HL-60 (cell line): ENCODE measurements around the gene PRKACG.
"Not testable (repeated sequence)": the region's sequence is repeated elsewhere in the genome, so short reads cannot be mapped to it uniquely, and the experiment has no call there.

ENCODE experiments used
- DNase-seq, 2 experiments: peaks; one replicate each; pipeline ENCODE4 v3.0.0-alpha.2; 2010 to 2020; ENCODE audit warnings: low read depth in 1 of 2, low spot score in 1 of 2
- H3K27ac ChIP-seq: fragments of 250-450 bp; sonication (Bioruptor Pico); replicated peaks from 2 replicates; pipeline ENCODE4 v1.5.1; 2020; ENCODE audit warnings: mild to moderate bottlenecking, moderate library complexity
- H3K27me3 ChIP-seq: fragments of 250-450 bp; sonication (Bioruptor Pico); 2 replicates; pipeline ENCODE4 v1.5.1; 2021; ENCODE audit warnings: mild to moderate bottlenecking, moderate library complexity; ENCODE audit not compliant: insufficient read depth, poor library complexity, severe bottlenecking
- H3K4me3 ChIP-seq: replicated peaks from 2 replicates; pipeline ENCODE4 v1.5.1; 2011; ENCODE audit warnings: mild to moderate bottlenecking, control low read depth, low read length; ENCODE audit not compliant: insufficient read depth
- GABPA ChIP-seq: IDR thresholded peaks from 2 replicates; pipeline ENCODE4 v1.6.1; 2012; ENCODE audit warnings: low read depth
- POLR2AphosphoS5 ChIP-seq: IDR thresholded peaks from 2 replicates; pipeline ENCODE4 v1.6.1; 2012; ENCODE audit warnings: low read depth
- SPI1 ChIP-seq: IDR thresholded peaks from 2 replicates; pipeline ENCODE4 v1.6.1; 2012; ENCODE audit warnings: low read depth, mild to moderate bottlenecking, borderline replicate concordance
- TF ChIP-seq, protein P1 (sequence below): IDR thresholded peaks from one replicate; pipeline ENCODE4 v1.5.1; 2011; ENCODE audit warnings: low read length, control low read depth, inconsistent platforms; ENCODE audit not compliant: insufficient read depth
- TF ChIP-seq, protein P2 (sequence below): IDR thresholded peaks from 2 replicates; pipeline ENCODE4 v1.6.1; 2012; ENCODE audit warnings: low read depth; ENCODE audit not compliant: insufficient replicate concordance

The PRKACG gene

DNA sequence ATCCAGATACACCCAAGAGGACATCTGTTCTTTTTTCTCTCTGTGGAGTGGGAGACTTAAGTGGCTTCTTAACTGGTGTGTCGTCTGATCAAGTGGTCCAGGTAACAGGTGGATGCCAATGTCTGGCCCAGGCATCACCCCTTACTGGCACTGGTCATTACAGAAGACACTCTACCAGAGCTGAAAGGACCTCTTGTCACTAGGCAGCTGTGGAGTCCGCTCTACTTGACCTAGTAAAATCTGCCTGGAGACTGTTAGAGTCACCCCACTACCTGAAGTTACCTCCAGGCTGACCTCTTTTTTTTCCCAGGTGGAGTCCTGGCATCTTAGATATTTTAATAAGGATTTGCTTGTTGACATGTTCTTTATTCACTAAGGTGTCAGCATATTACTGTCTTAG, 44.2 kb upstream of the PRKACG start:
- DNase-seq: no peak
- H3K27me3 ChIP-seq: no peaks in the 10 kb centered on the region
- no peak overlapping the region for H3K4me3 ChIP-seq
- TF ChIP-seq SPI1: no peak
- TF ChIP-seq, protein P1, sequence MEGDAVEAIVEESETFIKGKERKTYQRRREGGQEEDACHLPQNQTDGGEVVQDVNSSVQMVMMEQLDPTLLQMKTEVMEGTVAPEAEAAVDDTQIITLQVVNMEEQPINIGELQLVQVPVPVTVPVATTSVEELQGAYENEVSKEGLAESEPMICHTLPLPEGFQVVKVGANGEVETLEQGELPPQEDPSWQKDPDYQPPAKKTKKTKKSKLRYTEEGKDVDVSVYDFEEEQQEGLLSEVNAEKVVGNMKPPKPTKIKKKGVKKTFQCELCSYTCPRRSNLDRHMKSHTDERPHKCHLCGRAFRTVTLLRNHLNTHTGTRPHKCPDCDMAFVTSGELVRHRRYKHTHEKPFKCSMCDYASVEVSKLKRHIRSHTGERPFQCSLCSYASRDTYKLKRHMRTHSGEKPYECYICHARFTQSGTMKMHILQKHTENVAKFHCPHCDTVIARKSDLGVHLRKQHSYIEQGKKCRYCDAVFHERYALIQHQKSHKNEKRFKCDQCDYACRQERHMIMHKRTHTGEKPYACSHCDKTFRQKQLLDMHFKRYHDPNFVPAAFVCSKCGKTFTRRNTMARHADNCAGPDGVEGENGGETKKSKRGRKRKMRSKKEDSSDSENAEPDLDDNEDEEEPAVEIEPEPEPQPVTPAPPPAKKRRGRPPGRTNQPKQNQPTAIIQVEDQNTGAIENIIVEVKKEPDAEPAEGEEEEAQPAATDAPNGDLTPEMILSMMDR: no peak
- H3K27ac ChIP-seq: no peak overlapping the region

DNA sequence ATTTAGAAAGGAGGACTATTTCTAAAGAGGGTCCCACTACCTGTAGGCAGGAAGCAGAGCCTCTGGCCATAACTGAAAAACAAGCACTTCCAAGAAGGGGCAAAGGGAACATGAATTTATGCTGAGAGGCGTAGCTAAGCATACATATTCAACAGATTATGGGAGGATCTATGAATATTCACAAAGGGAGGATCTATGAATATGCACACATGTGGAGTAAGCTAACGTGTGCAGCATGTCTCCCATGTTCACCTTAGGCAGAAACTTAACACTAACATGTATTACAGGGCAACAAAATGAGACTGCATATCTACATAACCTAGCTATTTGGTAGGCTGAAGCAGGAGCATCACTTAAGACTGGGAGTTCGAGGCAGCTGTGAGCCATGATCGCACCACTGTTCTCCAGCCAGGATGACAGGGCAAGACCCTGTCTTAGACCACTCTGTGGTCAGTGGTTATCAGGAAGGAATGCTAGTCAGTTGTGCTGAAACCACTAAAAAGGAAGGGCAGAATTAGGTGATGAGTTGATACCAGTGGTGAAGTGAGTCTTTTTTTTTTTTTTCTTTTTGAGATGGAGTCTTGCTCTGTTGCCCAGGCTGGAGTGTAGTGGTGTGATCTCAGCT, 42.4 kb upstream of the PRKACG start:
- no peaks in the 10 kb centered on the region for H3K27me3 ChIP-seq
- no peak for DNase-seq
- H3K4me3 ChIP-seq: no peak overlapping the region
- TF ChIP-seq, protein P1: no peak
- TF ChIP-seq SPI1: no peak
- no peak for TF ChIP-seq GABPA
- no peak for TF ChIP-seq POLR2AphosphoS5
- TF ChIP-seq, protein P2, sequence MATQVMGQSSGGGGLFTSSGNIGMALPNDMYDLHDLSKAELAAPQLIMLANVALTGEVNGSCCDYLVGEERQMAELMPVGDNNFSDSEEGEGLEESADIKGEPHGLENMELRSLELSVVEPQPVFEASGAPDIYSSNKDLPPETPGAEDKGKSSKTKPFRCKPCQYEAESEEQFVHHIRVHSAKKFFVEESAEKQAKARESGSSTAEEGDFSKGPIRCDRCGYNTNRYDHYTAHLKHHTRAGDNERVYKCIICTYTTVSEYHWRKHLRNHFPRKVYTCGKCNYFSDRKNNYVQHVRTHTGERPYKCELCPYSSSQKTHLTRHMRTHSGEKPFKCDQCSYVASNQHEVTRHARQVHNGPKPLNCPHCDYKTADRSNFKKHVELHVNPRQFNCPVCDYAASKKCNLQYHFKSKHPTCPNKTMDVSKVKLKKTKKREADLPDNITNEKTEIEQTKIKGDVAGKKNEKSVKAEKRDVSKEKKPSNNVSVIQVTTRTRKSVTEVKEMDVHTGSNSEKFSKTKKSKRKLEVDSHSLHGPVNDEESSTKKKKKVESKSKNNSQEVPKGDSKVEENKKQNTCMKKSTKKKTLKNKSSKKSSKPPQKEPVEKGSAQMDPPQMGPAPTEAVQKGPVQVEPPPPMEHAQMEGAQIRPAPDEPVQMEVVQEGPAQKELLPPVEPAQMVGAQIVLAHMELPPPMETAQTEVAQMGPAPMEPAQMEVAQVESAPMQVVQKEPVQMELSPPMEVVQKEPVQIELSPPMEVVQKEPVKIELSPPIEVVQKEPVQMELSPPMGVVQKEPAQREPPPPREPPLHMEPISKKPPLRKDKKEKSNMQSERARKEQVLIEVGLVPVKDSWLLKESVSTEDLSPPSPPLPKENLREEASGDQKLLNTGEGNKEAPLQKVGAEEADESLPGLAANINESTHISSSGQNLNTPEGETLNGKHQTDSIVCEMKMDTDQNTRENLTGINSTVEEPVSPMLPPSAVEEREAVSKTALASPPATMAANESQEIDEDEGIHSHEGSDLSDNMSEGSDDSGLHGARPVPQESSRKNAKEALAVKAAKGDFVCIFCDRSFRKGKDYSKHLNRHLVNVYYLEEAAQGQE: no peak
- no peak overlapping the region for H3K27ac ChIP-seq

DNA sequence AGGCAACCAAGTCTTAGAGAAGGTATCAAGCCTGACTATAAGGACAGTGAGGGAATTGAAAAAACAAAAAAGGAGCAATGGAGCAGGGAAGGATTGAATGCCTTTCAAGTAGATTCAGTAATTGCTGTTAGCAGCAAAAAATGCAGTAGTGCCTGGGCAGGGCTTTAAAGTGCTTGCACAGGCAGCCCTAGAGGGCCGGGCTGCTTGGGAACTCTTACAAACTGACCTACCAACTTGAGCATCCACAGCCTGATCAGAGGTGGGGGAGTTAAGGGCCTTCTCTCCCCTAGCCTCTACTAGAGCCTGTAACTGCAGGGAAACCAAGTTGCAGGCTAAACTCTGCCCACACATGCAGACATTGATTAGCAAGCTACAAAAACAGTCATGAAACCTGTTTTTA, 41.1 kb upstream of the PRKACG start:
- Histone ChIP-seq H3K4me3 (no peak overlapping the region), H3K27ac (no peak overlapping the region), H3K27me3 (no peaks in the 10 kb centered on the region)
- TF ChIP-seq POLR2AphosphoS5 (no peak), SPI1 (no peak), GABPA (no peak)
- TF ChIP-seq, protein P1: no peak
- TF ChIP-seq, protein P2: no peak
- DNase-seq: no peak

DNA sequence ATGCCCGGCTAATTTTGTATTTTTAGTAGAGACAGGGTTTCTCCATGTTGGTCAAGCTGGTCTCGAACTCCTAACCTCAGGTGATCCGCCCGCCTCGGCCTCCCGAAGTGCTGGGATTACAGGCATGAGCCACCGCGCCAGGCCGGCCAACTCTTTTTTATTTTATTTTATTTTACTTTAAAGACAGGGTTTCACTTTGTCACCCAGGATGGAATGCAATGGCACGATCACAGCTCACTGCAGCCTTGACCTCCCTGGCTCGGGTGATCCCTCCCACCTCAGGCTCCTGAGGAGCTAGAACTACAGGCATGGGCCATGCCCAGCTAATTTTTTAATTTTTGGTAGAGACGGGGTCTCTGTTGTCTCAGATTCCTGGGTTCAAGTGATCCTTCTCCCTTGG, 37.0 kb upstream of the PRKACG start:
- not testable (repeated sequence) for H3K27ac ChIP-seq, H3K27me3 ChIP-seq, H3K4me3 ChIP-seq, DNase-seq
